ENCODE data around the gene GAREM2.

DNA sequence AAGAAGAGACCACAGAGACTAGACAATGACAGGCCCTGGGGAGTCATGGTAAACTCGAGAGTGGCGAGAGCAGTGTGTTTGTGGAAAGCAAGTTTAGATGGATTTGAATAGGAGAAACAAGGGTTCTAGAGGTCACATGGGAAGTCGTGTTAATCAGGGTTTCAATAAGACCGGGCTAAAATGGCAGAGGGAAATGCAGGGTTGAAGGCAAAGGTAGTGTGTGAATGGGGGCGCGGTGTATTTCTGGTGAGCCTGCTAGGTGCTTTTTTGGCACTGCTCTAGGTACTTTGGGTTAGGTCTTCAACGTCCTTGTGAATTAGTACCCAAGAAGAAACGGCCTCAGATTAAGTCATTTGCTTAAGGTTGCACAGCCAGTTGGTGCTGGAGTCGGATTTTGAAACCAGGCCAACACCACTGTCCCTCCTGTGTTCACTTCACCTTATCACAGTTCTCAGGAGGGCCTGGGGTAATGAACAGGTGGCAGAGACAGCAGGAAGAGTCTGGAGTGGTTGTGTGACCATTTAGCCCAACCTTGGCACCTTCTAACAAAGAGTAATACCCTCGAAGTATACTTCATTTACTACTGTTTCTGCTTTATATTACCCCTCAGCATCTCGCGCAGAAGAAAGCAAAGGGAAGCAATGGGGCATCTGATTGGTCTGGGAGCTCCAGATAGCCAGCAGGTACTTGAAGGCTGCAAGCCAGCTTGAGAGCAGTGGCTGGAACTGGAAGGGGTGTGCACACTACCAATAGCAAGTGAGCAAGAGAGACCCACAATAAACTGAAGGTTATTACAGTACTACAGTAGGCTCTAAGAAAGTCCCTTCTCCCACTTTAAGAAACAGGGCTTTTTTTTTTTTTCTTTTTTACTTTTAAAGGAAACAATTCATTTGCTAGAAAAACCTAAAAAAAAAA is 33.4 kb upstream of the GAREM2 start:
- no peak for TF ChIP-seq EZH2 (IDR thresholded peaks at IDR 0.05; ENCODE audit: borderline replicate concordance, low read length)
- TF ChIP-seq, protein P1, sequence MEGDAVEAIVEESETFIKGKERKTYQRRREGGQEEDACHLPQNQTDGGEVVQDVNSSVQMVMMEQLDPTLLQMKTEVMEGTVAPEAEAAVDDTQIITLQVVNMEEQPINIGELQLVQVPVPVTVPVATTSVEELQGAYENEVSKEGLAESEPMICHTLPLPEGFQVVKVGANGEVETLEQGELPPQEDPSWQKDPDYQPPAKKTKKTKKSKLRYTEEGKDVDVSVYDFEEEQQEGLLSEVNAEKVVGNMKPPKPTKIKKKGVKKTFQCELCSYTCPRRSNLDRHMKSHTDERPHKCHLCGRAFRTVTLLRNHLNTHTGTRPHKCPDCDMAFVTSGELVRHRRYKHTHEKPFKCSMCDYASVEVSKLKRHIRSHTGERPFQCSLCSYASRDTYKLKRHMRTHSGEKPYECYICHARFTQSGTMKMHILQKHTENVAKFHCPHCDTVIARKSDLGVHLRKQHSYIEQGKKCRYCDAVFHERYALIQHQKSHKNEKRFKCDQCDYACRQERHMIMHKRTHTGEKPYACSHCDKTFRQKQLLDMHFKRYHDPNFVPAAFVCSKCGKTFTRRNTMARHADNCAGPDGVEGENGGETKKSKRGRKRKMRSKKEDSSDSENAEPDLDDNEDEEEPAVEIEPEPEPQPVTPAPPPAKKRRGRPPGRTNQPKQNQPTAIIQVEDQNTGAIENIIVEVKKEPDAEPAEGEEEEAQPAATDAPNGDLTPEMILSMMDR (IDR thresholded peaks at IDR 0.05; ENCODE audit: low read length) = no peak
